IMR-90 (cell line): ENCODE measurements around the gene CUL9. TPM values are rescaled to one million over a fixed set of nuclear protein-coding genes. Genes with fewer than 3 reads are reported as not detected.

Experiments used
- ATAC-seq: fragments of 200-7000 bp; cut with Tn5 transposase; 2 replicates; pipeline ENCODE4 v1.9.1; 2020; ENCODE audit warnings: low read depth, mild to moderate bottlenecking, moderate library complexity
- BruUV-seq: library from RNA; stranded (reverse); fragments of 400-500 nt; replicated peaks from 2 replicates; lab custom pipeline; 2021; lab: Mats Ljungman, UMichigan
- CTCF ChIA-PET: fragments of 300-600 bp; formaldehyde crosslinking; extraction: SDS; loops from one replicate; lab custom pipeline; 2021; ENCODE audit warnings: antibody characterized with exemption; lab: Yijun Ruan, JAX
- POLR2A ChIA-PET: fragments of 300-600 bp; sonication (Branson Sonifier 250); formaldehyde crosslinking; loops from one replicate; lab custom pipeline; 2022; ENCODE audit warnings: antibody characterized with exemption; ENCODE audit not compliant: unreplicated experiment; lab: Charles Lee
- DNase-seq: peaks from one replicate; pipeline ENCODE4 v3.0.0; 2013
- H2AFZ ChIP-seq: replicated peaks from 2 replicates; pipeline ENCODE3; 2013; ENCODE audit warnings: low read length, mild to moderate bottlenecking; ENCODE audit not compliant: poor library complexity
- H2AK5ac ChIP-seq: 2 replicates; pipeline ENCODE4 v1.6.1; 2013; ENCODE audit warnings: low read depth, low read length, inconsistent platforms
- H2AK9ac ChIP-seq: replicated peaks from 2 replicates; pipeline ENCODE3; 2013; ENCODE audit warnings: mild to moderate bottlenecking, low read depth, low read length, moderate library complexity; ENCODE audit not compliant: poor library complexity
- H2BK120ac ChIP-seq: 2 replicates; pipeline ENCODE4 v1.6.1; 2013; ENCODE audit warnings: low read depth, low read length, inconsistent platforms
- H2BK15ac ChIP-seq: 3 replicates; pipeline ENCODE4 v1.6.1; 2013; ENCODE audit warnings: low read depth, low read length, inconsistent platforms
- H2BK20ac ChIP-seq: 2 replicates; pipeline ENCODE4 v1.6.1; 2013; ENCODE audit warnings: low read depth, mild to moderate bottlenecking, inconsistent platforms, low read length, moderate library complexity
- H2BK5ac ChIP-seq: 2 replicates; pipeline ENCODE4 v1.6.1; 2013; ENCODE audit warnings: mild to moderate bottlenecking, low read depth, low read length, inconsistent platforms; ENCODE audit not compliant: poor library complexity, severe bottlenecking
- H3K14ac ChIP-seq: replicated peaks from 2 replicates; pipeline ENCODE4 v1.6.1; 2013; ENCODE audit warnings: low read depth, low read length, inconsistent platforms
- H3K18ac ChIP-seq: 2 replicates; pipeline ENCODE4 v1.6.1; 2013; ENCODE audit warnings: low read depth, low read length, control low read depth
- H3K23ac ChIP-seq: 2 replicates; pipeline ENCODE4 v1.6.1; 2013; ENCODE audit warnings: low read depth, low read length, inconsistent platforms
- H3K27ac ChIP-seq: 2 replicates; pipeline ENCODE4 v1.5.1; 2013; ENCODE audit warnings: mild to moderate bottlenecking, control low read depth, low read length; ENCODE audit not compliant: insufficient read depth
- H3K27me3 ChIP-seq: 2 replicates; pipeline ENCODE4 v1.6.1; 2013; ENCODE audit warnings: low read length; ENCODE audit not compliant: control insufficient read depth, insufficient read depth
- H3K36me3 ChIP-seq: 2 replicates; pipeline ENCODE4 v1.6.1; 2013; ENCODE audit warnings: low read length, mixed read lengths; ENCODE audit not compliant: control insufficient read depth, insufficient read depth
- H3K4ac ChIP-seq: 2 replicates; pipeline ENCODE4 v1.6.1; 2013; ENCODE audit warnings: low read depth, low read length, inconsistent platforms
- H3K4me1 ChIP-seq: 2 replicates; pipeline ENCODE4 v1.6.1; 2013; ENCODE audit warnings: low read length, mixed read lengths; ENCODE audit not compliant: control insufficient read depth, insufficient read depth
- H3K4me2 ChIP-seq: 2 replicates; pipeline ENCODE4 v1.6.1; 2013; ENCODE audit warnings: low read depth, mild to moderate bottlenecking, control low read depth, low read length, moderate library complexity
- H3K4me3 ChIP-seq: 2 replicates; pipeline ENCODE4 v1.5.1; 2013; ENCODE audit warnings: low read depth, mild to moderate bottlenecking, control low read depth, low read length, moderate library complexity; ENCODE audit not compliant: insufficient read depth
- H3K56ac ChIP-seq: 2 replicates; pipeline ENCODE4 v1.6.1; 2013; ENCODE audit warnings: low read length, inconsistent platforms; ENCODE audit not compliant: insufficient read depth; ENCODE audit errors: extremely low read depth
- H3K79me1 ChIP-seq, 2 experiments: 2 replicates each; pipeline ENCODE4 v1.6.1; 2013; ENCODE audit warnings: low read length in 2 of 2, inconsistent platforms in 1 of 2, low read depth in 1 of 2
- H3K9ac ChIP-seq: 2 replicates; pipeline ENCODE4 v1.6.1; 2013; ENCODE audit warnings: low read depth, low read length, control low read depth
- H3K9me1 ChIP-seq: 2 replicates; pipeline ENCODE4 v1.6.1; 2013; ENCODE audit warnings: low read length, inconsistent platforms; ENCODE audit not compliant: insufficient read depth
- H3K9me3 ChIP-seq: 2 replicates; pipeline ENCODE4 v1.6.1; 2013; ENCODE audit warnings: low read length; ENCODE audit not compliant: control insufficient read depth, insufficient read depth
- H4K20me1 ChIP-seq: 2 replicates; pipeline ENCODE4 v1.6.1; 2013; ENCODE audit warnings: low read length, inconsistent platforms; ENCODE audit not compliant: insufficient read depth
- H4K5ac ChIP-seq: 2 replicates; pipeline ENCODE4 v1.6.1; 2013; ENCODE audit warnings: mild to moderate bottlenecking, low read depth, low read length, control low read depth
- H4K8ac ChIP-seq, 2 experiments: 2 replicates each; pipeline ENCODE4 v1.6.1; 2013; ENCODE audit warnings: low read depth in 2 of 2, low read length in 2 of 2, control low read depth in 1 of 2, inconsistent platforms in 1 of 2
- H4K91ac ChIP-seq: 2 replicates; pipeline ENCODE4 v1.6.1; 2013; ENCODE audit warnings: low read depth, low read length, inconsistent platforms; ENCODE audit not compliant: insufficient read depth
- MXI1 ChIP-seq: IDR thresholded peaks from 2 replicates; pipeline ENCODE4 v1.6.1; 2012; ENCODE audit warnings: low read depth, mild to moderate bottlenecking, low read length, moderate library complexity, borderline replicate concordance
- USF2 ChIP-seq: fragments of 150-350 bp; IDR thresholded peaks from 2 replicates; pipeline ENCODE4 v1.6.1; 2017; ENCODE audit warnings: mild to moderate bottlenecking, antibody characterized with exemption, low read length, low read depth
- WGBS, 2 experiments: methylation state at CpG; one replicate each; pipeline versions ENCODE4 v1.1.5 to v1.1.7; 2013; ENCODE audit warnings: missing lambda C conversion rate in 2 of 2; ENCODE audit not compliant: insufficient read length in 1 of 2; ENCODE audit errors: extremely low coverage in 2 of 2; 5-methylcytosine and 5-hydroxymethylcytosine counted together
- dilution Hi-C: fragments of 300-500 bp; cut with HindIII; formaldehyde crosslinking; loops from one replicate; pipeline ENCODE4 v1.14.3; 2018; ENCODE audit warnings: low sequenced_read_pairs; ENCODE audit not compliant: unreplicated experiment
- in situ Hi-C: fragments of 300-500 bp; cut with MboI; formaldehyde crosslinking; loops from 3 replicates; pipeline ENCODE4 v1.14.3; 2019; ENCODE audit warnings: low sequenced_read_pairs, inconsistent platforms, mixed read lengths
- intact Hi-C: fragments of 100-400 bp; cut with micrococcal nuclease; formaldehyde crosslinking; loops from 2 replicates; pipeline ENCODE4 v1.10.0; 2022
- polyA plus RNA-seq, 3 experiments: library from polyadenylated mRNA; depleted of rRNA; stranded (reverse); fragments of >200 nt; gene quantifications; 2 replicates each; pipeline ENCODE4 v1.2.3, GENCODE V29; 2012; ENCODE audit warnings: low replicate concordance in 1 of 3
- total RNA-seq: library from RNA; depleted of rRNA; stranded (reverse); fragments of >200 nt; gene quantifications from 2 replicates; pipeline ENCODE4 v1.2.3, GENCODE V29; 2012

Gene CUL9
- total and polyA plus RNA-seq, 2 of the 4 experiments (the other 2 are of a cell fraction), result 7.7 to 19.5 TPM

GRCh38 chr6:43175676-43176422 is 6.1 kb upstream of the CUL9 start:
- Histone ChIP-seq H2AK5ac (peak overlapping the region; percentile 48; the same call in 1 of the 2 replicates), H3K14ac (no peak overlapping the region), H3K18ac (no peak overlapping the region), H3K4me2 (no peak overlapping the region), H4K91ac (no peak overlapping the region; the same call in 1 of the 2 replicates), H2BK15ac (no peak overlapping the region), H4K5ac (no peak overlapping the region), H3K79me1 (peaks cover 20 to 60% of the 10 kb centered on the region in 2 experiments), H3K27me3 (no peaks in the 10 kb centered on the region), H4K8ac (peak overlapping the region in 1 of 2 experiments; percentile 32; a peak in 2 of 4 replicates), H3K9ac (no peak overlapping the region), H3K4me3 (no peak overlapping the region), H3K27ac (peak overlapping the region; percentile 18), H3K23ac (no peak overlapping the region), H2AFZ (no peak overlapping the region), H2BK5ac (peak overlapping the region; percentile 11), H3K4ac (0 out of 2 replicates have a peak overlapping the region, but pooled peaks have one; percentile 11), H4K20me1 (peaks cover 40% of the 10 kb centered on the region), H3K56ac (no peak overlapping the region), H3K36me3 (peaks cover 42% of the 10 kb centered on the region), H2BK120ac (no peak overlapping the region), H3K9me3 (no peaks in the 10 kb centered on the region), H2AK9ac (peak overlapping the region; percentile 7), H3K9me1 (peaks cover 15% of the 10 kb centered on the region), H2BK20ac (no peak overlapping the region), H3K4me1 (peaks cover 15% of the 10 kb centered on the region)
- in situ Hi-C loops, result no loop called here
- no peak for DNase-seq
- no peak for TF ChIP-seq MXI1
- no peak for TF ChIP-seq USF2
- dilution Hi-C loops, result no loop called here
- 96% methylated on average over 6 of the region's 11 CpGs; no CpG with 5 or more reads in 1 of the 2 experiments for WGBS, 2 experiments
- no TSS peak for BruUV-seq
- intact Hi-C loops, result no loop called here
- ChIA-PET POLR2A (no interaction called here), CTCF (no interaction called here)
- no peak for ATAC-seq
